Non-pigmented ciliary epithelial cell (primary cell): ENCODE measurements around the gene SHLD2.
"Not testable (repeated sequence)": the region's sequence is repeated elsewhere in the genome, so short reads cannot be mapped to it uniquely, and the experiment has no call there.

Experiments used
- DNase-seq: peaks from one replicate; pipeline ENCODE4 v3.0.0-alpha.2; 2010; ENCODE audit warnings: low read depth

SHLD2 gene

DNA sequence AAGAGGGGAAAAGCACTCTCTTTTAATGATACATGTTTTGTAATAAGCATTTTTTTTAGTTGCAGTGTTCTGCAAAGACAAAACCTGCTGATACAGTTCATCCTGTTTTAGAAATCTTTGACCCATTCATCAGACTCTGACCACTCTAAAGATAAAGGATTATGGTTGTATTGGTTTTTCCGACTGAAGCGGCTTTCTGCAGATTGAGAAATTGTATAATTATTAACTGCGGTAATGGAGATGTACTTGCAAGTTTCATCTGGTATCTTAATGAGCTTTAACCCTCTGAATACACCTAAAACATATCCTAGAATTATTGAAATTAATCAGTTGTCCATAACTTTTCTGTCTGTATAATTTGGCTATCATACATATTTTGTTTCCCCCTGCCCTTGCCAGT, 50.6 kb downstream of the SHLD2 start:
- DNase-seq = not testable (repeated sequence)

DNA sequence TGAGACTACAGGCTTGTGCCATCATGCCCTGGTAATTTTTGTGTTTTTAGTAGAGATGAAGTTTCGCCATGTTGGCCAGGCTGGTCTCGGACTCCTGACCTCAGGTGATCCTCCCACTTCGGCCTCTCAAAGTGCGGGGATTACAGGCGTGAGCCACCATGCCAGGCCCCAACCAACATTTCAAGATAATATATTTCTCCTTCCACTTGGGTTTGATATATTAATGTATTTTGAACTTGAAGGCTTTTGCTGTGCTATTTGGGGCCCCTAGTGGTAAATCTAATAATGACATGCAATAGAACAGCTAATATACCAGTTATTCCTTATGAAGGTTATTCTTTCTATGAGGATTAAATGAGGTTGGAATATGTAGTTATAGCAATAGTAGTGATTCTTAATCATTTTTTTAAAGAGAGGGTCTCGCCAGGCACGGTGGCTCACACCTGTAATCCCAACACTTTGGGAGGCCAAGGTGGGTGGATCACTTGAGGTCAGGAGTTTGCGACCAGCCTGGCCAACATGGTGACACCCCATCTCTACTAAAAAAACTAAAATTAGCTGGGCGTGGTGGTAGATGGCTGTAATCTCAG, 54.1 kb downstream of the SHLD2 start:
- not testable (repeated sequence) for DNase-seq

- not testable (repeated sequence) for DNase-seq
Observed at GRCh38 chr10:87151516-87151915, 56.5 kb downstream of the SHLD2 start.

DNA sequence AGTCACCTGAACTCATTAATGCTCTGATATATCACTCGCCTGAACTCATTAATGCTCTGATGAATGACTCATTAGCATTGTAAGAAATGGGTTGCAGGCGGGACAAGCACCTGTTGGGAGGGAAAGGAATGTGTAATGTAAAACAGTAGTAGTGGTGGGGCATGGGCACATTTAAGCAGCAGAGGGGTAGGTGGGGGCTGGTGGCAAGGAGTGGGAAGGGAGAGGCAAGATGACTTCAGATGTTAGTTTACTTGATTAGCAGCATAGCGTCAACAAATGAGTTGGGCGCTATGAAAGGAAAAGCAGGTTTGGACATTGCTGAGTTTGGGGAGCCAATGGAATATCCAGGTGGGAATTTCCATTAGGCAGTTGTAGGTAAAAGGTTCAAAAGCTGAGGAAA, 61.8 kb downstream of the SHLD2 start:
- DNase-seq = not testable (repeated sequence)

DNA sequence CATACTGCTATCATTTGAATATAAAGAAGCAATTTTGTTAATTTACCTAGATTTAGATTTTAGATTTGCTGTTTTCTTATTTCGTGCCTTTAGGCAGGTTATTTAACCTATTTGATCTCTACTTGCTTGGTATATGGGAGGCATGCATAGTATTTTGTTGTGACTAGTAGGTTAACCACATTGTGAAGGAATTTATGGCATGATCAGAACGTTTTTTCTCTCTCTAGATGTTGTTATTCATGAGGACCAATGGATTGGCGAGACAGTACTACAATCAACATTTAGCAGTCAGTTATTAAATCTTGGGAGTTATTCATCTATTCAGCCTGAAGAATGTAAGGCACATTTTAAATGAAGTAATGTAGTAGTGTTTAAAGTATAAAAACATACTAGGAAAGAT, 62.8 kb downstream of the SHLD2 start:
- peak; percentile 60 for DNase-seq

GRCh38 chr10:87162703-87163293, 67.8 kb downstream of the SHLD2 start:
- DNase-seq = not testable (repeated sequence)

GRCh38 chr10:87163414-87163813, 68.4 kb downstream of the SHLD2 start:
- DNase-seq = not testable (repeated sequence)

DNA sequence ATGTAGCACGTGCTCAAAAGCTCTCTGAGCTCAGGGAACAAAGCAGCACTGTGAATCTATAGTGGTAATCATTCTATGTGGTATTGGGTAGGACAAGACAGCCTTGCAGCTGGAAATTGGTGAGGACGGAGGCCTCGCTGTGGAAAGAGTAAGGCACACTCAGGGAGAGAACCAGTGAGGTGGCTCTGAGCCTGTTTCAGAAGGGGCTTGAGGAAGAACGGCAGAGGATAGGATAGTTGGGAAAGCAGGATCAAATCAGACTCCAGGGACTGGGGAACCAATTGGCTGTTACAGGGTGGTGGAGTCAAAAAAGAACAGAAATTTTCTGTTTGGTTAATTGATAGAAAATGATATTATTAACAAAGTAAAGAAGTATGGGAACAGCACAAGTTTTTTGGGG, 74.9 kb downstream of the SHLD2 start:
- not testable (repeated sequence) for DNase-seq

- not testable (repeated sequence) for DNase-seq
Observed at GRCh38 chr10:87170705-87171104, 75.7 kb downstream of the SHLD2 start.

DNA sequence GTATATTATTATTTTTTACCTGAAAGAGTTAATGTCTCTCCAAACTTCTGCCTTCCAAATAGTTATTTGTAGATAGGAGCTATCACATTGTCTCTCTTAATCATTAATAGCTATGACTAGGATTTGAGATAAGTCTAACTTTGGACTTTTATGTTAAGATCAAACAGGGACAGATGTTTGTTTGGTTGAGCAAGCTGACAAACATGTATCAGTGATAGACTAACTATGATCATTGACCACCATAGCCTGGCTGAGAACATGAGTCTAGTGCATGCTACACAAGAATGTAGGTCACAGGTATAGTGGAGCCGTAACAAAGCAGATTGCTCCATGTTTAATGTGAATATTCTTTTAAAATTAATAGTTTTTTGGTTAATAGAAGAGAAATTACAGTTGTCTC, 76.7 kb downstream of the SHLD2 start:
- DNase-seq = not testable (repeated sequence)

DNA sequence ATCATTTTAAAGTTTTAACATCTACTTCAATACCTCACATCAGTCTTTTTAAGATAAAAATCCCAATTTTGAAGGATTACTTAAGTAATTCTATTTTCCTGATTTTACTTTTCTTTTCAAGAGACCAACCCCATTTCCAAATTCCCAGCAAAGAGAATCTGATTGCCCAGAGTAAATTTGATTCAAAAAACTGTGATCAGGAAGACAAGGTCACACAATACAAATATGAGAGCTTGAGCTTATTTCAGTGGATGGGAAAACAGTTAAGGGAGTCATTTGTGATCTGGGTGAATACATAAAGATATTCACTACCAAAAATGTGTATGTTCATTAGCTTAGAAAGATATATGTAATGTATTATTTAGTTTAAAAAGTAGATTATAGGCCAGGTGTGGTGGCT, 77.2 kb downstream of the SHLD2 start:
- DNase-seq = not testable (repeated sequence)

GRCh38 chr10:87177587-87177986, 82.6 kb downstream of the SHLD2 start:
- DNase-seq = not testable (repeated sequence)

DNA sequence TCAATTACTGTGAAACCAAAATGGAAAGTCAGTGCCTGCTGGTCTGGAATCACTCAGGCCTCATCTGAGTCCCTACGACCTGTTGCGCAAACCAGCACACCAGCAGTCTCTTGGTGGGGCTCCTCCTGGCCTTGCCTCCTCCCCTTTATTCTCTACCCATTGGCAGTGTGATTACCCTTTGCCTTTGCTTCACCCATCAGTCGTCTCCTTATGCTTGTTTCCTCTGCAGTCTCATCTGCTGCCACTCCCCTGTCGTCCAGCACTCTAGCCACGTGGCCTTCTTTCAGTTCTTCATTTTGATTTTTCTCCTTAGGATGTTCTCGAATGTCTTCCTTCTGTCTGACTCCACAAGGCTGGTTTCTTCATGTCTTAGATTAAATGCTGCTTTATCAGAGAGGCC, 89.4 kb downstream of the SHLD2 start:
- DNase-seq = not testable (repeated sequence)

GRCh38 chr10:87186016-87186415, 91.0 kb downstream of the SHLD2 start:
- DNase-seq = not testable (repeated sequence)

DNA sequence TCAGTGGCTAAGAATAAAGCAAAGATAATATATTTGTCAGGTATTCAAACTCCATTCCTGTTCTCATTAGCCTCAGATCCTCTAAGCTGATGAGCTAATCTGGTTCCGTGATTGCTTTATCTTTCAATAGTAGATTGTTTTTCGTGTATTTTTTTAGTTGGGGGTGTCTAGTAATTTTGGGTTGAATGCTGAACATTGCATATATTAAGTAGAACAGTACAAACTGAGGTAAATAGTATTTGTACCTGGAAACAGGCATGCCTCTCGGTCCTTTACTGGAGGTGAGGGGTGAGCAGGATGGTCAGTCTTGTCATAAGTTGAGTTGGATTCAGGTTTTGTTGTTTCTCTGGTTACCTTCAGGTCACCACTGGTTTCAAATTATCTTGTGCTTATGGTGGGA, 92.6 kb downstream of the SHLD2 start:
- not testable (repeated sequence) for DNase-seq

DNA sequence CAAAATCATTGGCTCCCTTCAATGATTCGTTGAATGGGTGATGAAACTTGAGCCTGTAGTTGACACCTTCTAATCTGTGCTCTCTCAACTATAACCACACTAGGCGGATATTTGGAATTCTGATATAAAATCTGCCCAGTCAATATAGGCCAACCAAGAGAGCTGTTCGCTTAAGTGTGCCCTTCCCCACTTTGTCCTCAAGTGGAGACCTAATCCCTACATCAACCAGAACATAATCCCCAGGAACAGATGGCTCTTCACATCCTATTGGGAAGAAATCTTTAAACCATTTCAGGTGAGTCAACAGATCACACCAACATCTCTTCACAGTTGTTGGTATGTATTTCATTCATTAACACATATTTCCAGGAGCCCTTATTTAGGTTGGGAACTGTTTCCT, 96.8 kb downstream of the SHLD2 start:
- DNase-seq = not testable (repeated sequence)

- not testable (repeated sequence) for DNase-seq
Observed at GRCh38 chr10:87200924-87201323, 105.9 kb downstream of the SHLD2 start.

GRCh38 chr10:87204801-87205200, 109.8 kb downstream of the SHLD2 start:
- DNase-seq = not testable (repeated sequence)

GRCh38 chr10:87206922-87207321, 111.9 kb downstream of the SHLD2 start:
- DNase-seq = not testable (repeated sequence)

DNA sequence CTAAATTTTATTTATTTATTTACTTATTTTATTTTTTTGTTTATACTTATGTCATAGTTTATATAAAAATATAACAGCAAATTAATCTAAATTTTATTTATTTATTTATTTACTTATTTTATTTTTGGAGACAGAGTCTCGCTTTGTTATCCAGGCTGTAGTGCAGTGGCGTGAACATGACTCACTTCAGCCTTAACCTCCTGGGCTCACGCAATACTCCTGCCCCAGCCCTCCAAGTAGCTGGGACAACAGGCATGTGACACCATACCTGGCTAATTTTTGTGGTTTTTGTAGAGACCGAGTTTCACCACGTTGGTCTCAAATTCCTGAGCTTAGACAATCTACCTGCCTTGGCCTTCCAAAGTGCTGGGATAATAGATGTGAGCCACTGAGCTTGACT, 115.3 kb downstream of the SHLD2 start:
- DNase-seq = not testable (repeated sequence)

GRCh38 chr10:87211848-87212247, 116.8 kb downstream of the SHLD2 start:
- peak; percentile 14 for DNase-seq

DNA sequence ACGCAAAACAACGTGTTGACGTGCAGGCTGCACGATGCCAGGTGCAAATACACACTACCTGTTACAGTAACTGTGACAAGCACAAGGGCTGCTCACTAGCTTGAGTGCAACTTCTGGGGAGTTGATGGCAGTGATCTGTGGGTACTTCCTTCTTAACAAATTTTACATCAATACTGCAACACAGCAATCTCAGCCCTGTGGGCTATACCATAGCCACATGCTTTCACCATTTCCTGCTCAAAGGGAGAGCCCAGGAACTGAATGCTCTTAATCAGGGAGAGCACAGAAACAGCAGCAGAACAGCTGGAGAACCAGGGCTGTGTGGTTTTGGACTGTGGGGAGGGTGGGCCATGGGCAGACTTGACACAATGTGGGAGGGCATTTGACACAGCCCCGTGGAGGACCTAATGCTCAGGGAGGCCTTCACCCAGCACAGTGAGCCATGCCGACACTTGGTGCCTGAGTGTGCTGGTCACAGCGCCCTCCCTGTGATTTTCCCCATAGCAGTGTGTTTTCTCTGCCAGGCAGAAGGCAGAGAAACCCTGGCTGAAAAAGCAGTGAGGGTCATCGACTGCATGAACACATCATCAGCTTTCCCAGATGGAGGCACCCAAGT, 118.3 kb downstream of the SHLD2 start:
- not testable (repeated sequence) for DNase-seq

DNA sequence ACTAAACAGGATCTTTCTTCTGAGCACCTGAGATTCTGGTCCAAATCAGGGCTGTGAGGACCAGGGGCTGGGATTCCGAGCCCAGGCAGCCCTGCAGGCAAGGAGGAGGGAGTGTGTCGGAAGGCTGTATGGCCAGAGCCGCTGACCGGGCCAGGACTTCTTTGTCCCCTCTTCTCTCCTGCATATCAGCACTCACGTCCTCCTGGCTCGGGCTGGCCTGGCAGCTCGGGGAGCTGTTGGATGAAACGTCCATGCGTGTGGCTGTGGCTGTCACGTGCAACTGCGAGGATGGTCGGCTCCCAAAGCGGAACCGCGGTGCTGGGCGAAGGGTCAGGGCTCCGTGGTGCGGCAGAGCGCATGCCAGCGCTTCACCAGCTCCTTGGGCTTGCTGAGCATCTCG, 118.8 kb downstream of the SHLD2 start:
- not testable (repeated sequence) for DNase-seq
